ENCODE results near the gene VSTM4. TPM values are rescaled to one million over a fixed set of nuclear protein-coding genes. Genes with fewer than 3 reads are reported as not detected.

VSTM4 gene
- total RNA-seq, 1 donor from 2014 or later = 19.5 TPM

DNA sequence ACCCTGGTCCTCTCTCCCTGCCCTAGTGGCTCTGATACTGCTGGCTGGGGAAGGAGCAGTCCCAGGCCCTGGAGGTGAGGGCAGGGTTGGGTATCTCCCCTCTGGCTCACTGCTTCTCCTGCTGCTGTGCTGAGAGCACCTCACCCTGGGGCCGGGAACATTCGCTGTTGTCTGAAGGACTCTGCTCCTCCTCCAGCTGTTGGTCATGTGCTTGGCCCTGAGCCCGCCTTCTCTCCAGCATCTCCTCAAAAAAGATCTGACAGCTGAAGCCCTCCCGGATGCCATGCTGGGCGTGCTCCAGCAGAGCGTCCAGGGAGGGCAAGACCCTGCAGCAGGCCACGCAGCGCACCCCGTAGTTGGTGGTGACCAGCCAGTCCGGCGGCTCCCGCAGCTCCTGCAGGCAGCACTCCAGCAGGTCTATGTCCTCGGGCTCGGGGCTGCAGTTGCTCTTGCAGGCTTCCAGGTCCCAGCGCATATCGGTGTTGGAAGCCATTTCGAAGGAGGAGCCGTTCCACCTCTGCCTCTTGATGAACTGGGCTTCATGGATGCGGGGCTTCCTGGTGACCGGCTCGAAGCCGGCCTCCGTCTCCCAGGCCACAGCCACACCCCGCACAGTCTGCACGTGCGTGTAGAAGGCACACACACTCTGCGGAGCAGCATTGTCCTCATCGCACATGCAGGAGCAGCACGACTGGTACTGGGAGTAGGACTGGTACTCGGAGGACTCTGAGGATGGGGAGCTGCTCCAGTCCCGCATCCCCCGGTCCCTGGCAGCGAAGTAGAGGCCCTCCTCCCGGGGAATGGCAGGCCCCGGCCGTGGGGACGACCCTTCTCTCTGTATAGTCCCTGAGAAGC, 16.4 kb upstream of the VSTM4 start:
- DNase-seq (peak; percentile 60), ATAC-seq (peak; percentile 20)
- no peak overlapping the region for H3K27ac ChIP-seq
- H3K36me3 ChIP-seq = no peaks in the 10 kb centered on the region
- H3K27me3 ChIP-seq = no peaks in the 10 kb centered on the region
- no peak overlapping the region for H3K4me3 ChIP-seq
- intact Hi-C loops (cut with DNase I) = no loop called here
- TF ChIP-seq, protein P1, sequence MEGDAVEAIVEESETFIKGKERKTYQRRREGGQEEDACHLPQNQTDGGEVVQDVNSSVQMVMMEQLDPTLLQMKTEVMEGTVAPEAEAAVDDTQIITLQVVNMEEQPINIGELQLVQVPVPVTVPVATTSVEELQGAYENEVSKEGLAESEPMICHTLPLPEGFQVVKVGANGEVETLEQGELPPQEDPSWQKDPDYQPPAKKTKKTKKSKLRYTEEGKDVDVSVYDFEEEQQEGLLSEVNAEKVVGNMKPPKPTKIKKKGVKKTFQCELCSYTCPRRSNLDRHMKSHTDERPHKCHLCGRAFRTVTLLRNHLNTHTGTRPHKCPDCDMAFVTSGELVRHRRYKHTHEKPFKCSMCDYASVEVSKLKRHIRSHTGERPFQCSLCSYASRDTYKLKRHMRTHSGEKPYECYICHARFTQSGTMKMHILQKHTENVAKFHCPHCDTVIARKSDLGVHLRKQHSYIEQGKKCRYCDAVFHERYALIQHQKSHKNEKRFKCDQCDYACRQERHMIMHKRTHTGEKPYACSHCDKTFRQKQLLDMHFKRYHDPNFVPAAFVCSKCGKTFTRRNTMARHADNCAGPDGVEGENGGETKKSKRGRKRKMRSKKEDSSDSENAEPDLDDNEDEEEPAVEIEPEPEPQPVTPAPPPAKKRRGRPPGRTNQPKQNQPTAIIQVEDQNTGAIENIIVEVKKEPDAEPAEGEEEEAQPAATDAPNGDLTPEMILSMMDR (IDR thresholded peaks at IDR 0.05) = no peak
- H3K9me3 ChIP-seq = no peaks in the 10 kb centered on the region
- H3K4me1 ChIP-seq = peaks cover 11% of the 10 kb centered on the region

DNA sequence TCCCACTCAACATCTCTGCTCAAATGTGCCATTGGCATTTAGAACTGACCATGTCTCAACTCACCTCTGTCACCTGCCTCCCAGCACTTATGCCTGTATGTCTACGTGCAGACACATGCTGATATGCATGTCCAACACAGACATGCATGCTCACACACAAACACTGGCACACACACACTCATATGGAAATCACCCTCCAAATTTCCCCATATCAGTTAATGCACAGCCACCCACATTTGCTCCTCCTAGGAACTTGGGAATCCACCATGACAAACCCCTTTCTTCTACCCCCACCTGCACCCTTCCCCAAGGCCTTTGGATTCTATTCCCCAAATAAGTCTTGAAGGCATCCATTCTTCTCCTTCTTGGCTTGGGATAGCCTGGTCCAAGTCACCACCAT, 14.1 kb upstream of the VSTM4 start:
- DNase-seq (no peak), ATAC-seq (no peak)
- Histone ChIP-seq H3K9me3 (no peaks in the 10 kb centered on the region), H3K4me3 (no peak overlapping the region), H3K27me3 (no peaks in the 10 kb centered on the region), H3K27ac (no peak overlapping the region), H3K4me1 (peaks cover 4% of the 10 kb centered on the region), H3K36me3 (no peaks in the 10 kb centered on the region)
- intact Hi-C loops (cut with DNase I) = no loop called here
- TF ChIP-seq, protein P1 (IDR thresholded peaks at IDR 0.05) = no peak

DNA sequence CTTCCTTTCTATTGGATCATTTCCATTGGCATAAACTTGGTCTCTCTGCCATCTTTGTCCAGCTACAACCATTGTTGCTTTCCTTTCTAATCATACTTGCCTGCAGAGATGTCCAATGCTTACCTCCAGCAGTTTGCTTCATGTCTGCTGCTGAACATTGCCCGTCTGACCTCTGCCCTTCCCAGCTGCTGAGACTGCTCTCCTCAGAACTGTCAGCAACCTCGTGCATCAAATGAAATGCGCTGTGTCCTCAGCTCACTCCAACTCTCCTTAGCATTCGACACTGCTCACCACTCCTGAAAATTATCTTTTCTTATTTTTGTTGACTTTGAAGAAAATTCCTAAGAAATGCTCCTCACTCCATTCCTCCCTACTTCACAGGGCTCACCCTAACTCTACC, 13.5 kb upstream of the VSTM4 start:
- TF ChIP-seq, protein P1 (IDR thresholded peaks at IDR 0.05) = no peak
- Histone ChIP-seq H3K4me3 (no peak overlapping the region), H3K27ac (no peak overlapping the region), H3K27me3 (no peaks in the 10 kb centered on the region), H3K36me3 (no peaks in the 10 kb centered on the region), H3K4me1 (peaks cover 4% of the 10 kb centered on the region), H3K9me3 (no peaks in the 10 kb centered on the region)
- DNase-seq = no peak
- intact Hi-C loops (cut with DNase I) = no loop called here
- no peak for ATAC-seq

DNA sequence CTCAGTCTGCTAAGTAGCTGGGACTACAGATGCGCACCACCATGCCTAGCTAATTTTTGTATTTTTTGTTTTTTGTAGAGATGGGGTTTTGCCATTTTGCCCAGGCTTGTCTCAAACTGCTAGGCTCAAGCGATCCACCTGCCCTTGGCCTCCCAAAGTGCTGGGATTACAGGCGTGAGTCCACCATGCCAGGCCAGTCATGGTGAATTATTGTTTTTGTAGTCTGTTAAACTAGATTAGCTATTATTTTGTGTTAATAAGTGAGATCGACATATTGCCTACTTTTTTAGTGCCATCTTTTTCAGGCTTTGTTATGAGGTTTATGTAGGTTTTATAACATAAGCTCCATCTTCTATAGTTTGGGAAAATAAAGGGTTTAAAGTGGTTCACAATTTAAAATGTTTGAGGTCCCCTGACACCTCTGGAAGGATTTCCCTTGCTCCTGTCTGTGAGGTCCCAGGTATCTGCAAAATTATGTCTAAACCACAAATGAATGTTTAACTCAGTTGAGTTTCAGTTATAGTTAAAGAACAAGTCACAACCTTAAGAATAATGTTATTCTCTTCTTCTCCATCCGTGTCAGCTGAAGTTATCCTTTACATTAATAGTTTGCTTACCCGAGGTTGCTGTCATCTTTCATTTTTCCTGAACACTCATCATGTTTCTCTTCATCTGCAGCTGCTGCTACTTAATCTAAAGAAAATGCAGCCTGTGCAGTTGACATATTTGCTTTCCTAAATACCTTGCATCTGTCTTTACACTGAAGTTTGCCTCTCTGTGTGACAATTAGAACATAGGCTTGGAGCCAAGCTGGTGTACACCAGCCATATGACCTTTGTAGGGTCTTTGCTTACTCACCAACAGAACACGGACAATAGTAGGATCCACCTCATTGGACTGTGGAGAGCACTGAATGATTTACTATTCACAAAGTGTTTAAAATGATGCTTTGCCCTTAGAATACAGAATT, 8.9 kb upstream of the VSTM4 start:
- Histone ChIP-seq H3K4me3 (no peak overlapping the region), H3K36me3 (no peaks in the 10 kb centered on the region), H3K4me1 (no peaks in the 10 kb centered on the region), H3K9me3 (no peaks in the 10 kb centered on the region), H3K27ac (no peak overlapping the region), H3K27me3 (no peaks in the 10 kb centered on the region)
- intact Hi-C loops (cut with DNase I) = no loop called here
- TF ChIP-seq, protein P1 (IDR thresholded peaks at IDR 0.05) = no peak
- DNase-seq = no peak
- no peak for ATAC-seq

DNA sequence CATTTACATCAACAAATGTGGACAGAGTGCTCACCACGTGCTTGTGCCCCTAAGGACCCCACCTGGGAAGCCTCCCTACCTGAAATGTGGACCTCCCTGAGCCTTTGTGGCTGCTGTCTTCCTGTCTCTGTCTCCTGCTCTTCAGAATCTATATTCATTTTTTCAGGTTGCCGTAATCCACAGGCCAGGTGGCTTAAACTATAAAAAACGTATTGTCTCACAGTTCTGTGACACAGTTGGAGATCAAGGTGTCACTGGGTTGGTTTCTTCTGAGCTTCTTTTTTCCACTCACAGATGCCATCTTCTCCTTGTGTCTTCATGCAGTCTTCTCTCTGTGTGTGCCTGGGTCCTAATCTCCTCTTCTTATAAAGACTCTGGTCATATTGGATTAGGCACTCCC, 5.6 kb upstream of the VSTM4 start:
- Histone ChIP-seq H3K36me3 (no peaks in the 10 kb centered on the region), H3K4me3 (no peak overlapping the region), H3K4me1 (no peaks in the 10 kb centered on the region), H3K9me3 (no peaks in the 10 kb centered on the region), H3K27ac (no peak overlapping the region), H3K27me3 (no peaks in the 10 kb centered on the region)
- ATAC-seq = no peak
- TF ChIP-seq, protein P1 (IDR thresholded peaks at IDR 0.05) = no peak
- intact Hi-C loops (cut with DNase I) = no loop called here
- DNase-seq = no peak
